GM10248 (cell line): Measurements from ENCODE around the gene NIPBL.

Experiments used
- CTCF ChIA-PET: fragments of 300-600 bp; sonication (Branson Sonifier 250); formaldehyde crosslinking; extraction: SDS; loops from one replicate; lab custom pipeline; 2021; ENCODE audit warnings: antibody characterized with exemption; lab: Yijun Ruan, JAX
- POLR2A ChIA-PET: fragments of 350-650 bp; sonication (Branson Sonifier 250); formaldehyde crosslinking; extraction: SDS; loops from one replicate; lab custom pipeline; 2020; ENCODE audit warnings: antibody characterized with exemption; lab: Yijun Ruan, JAX
- DNase-seq: peaks from one replicate; pipeline ENCODE4 v3.0.0; 2012; ENCODE audit errors: extremely low spot score
- CTCF ChIP-seq: IDR thresholded peaks from 2 replicates; pipeline ENCODE4 v1.5.1; 2012; ENCODE audit warnings: mild to moderate bottlenecking, low read depth; ENCODE audit errors: extremely low read depth, missing control alignments, control extremely low read depth

NIPBL gene

GRCh38 chr5:37056762-37057161 is 180.2 kb downstream of the NIPBL start:
- CTCF ChIA-PET: interaction anchor here (0.6 to 1.1 kb wide), 2 partner anchors 11 to 18 kb away, joined by 3 read pairs; no protein-coding TSS in a partner anchor
- POLR2A ChIA-PET: no interaction called here
- DNase-seq: no peak
- TF ChIP-seq CTCF: no peak

GRCh38 chr5:37060030-37060429 is 183.5 kb downstream of the NIPBL start:
- ChIA-PET POLR2A (no interaction called here), CTCF (interaction anchor here (0.6 to 1.9 kb wide), 6 partner anchors 14 to 320 kb away, joined by 3 to 5 read pairs (median 4); no protein-coding TSS in a partner anchor)
- TF ChIP-seq CTCF: no peak
- DNase-seq: no peak

GRCh38 chr5:37063739-37064138 is 187.2 kb downstream of the NIPBL start:
- no peak for DNase-seq
- TF ChIP-seq CTCF: no peak
- ChIA-PET CTCF (interaction anchor here (0.9 to 1.5 kb wide), 2 partner anchors 15 to 17 kb away, joined by 3 to 4 read pairs; no protein-coding TSS in a partner anchor), POLR2A (no interaction called here)

GRCh38 chr5:37064442-37064841 is 187.9 kb downstream of the NIPBL start:
- ChIA-PET CTCF (interaction anchor here (0.9 to 1.5 kb wide), 2 partner anchors 14 to 16 kb away, joined by 3 to 4 read pairs; no protein-coding TSS in a partner anchor), POLR2A (no interaction called here)
- no peak for DNase-seq
- TF ChIP-seq CTCF: no peak

- no peak for DNase-seq
- POLR2A ChIA-PET: interaction anchor here (0.5 kb wide), 1 partner anchor 82 kb away, joined by 9 read pairs; no protein-coding TSS in a partner anchor
- CTCF ChIA-PET: interaction anchor here (1.0 to 4.1 kb wide), 4 partner anchors 9 to 36 kb away, joined by 3 to 29 read pairs (median 5); no protein-coding TSS in a partner anchor
- TF ChIP-seq CTCF: no peak
Observed at GRCh38 chr5:37071487-37071886, 194.9 kb downstream of the NIPBL start.

- CTCF ChIA-PET: interaction anchor here (1.0 to 4.1 kb wide), 4 partner anchors 9 to 37 kb away, joined by 3 to 29 read pairs (median 5); no protein-coding TSS in a partner anchor
- TF ChIP-seq CTCF: no peak
- DNase-seq: no peak
- POLR2A ChIA-PET: no interaction called here
Observed at GRCh38 chr5:37071901-37072581, 195.5 kb downstream of the NIPBL start.
